Stimulated activated naive CD4-positive, alpha-beta T cell (primary cell): ENCODE results near the gene VSIG10L.

Source experiments
- DNase-seq, 6 experiments: peaks; one replicate each; lab custom pipeline; 2025; lab: John Stamatoyannopoulos, UW

Gene VSIG10L

DNA sequence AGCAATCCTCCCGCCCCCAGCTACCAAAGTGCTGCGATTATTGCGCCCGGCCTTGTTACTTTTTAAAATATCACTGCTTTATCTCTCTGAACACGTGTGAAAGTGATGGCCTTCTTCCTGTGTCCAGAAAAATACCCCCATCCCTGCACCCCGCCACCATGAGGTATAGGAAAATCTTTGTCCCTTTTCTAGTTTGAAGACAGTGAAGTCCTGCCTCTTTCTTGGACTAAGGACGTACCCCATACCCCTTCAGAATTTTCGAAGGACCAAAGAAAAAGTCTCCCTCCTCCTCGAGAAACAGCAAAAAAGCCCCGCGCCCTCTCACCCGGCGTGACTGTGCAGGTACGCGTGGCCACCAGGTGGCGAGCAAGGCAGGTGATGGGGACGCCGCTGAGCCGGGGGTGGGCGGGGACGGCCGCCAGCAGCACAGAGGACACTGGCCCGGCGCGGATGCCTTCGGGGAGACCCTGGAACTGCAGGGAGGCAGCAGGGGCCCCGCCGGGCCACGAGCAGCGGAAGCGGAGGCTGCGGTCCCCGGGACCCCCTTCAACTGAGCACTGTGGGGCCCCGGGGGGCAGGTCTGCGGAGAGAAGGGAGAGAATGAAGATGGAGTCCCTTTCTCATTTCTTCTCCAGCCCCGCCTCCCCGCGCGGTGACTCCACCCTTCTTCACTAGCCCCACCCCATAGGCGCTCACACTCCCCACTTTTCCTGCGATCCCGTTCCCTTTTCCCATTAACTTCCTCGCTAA is 3.2 kb downstream of the VSIG10L start:
- DNase-seq = peak; percentile 66 to 91 (median 78)

DNA sequence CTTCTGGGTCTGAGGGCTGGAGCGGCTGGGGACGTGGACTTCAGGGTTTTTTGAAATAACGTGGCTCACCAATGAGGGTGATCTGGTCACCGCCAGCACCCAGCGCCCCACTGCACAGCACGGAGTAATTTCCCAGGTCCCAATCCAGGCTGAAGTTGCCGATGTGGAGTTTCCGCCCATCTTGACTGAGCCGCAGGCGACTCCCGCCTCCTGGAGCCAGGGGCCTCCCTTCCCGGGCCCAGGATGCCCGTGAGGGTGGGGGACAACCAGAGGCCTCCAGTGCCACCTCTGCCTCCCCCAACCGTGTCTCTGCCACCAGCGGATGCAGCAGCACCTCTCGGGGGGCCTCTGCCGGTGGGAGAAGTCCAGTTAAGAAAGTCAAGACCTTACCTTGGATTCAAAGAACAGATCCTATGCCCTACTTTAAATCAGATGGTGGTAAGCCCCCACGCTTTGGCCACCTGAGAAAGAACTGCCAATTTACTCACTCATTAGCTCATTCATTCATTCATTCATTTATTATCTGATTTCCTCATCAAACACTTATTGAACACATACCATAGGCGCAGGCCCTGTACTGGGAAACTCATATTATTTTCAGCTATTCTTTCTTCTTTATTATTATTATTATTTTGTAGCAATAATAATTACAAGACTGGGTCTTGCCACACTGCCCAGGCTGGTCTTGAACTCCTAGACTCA is 3.9 kb downstream of the VSIG10L start:
- no peak for DNase-seq

DNA sequence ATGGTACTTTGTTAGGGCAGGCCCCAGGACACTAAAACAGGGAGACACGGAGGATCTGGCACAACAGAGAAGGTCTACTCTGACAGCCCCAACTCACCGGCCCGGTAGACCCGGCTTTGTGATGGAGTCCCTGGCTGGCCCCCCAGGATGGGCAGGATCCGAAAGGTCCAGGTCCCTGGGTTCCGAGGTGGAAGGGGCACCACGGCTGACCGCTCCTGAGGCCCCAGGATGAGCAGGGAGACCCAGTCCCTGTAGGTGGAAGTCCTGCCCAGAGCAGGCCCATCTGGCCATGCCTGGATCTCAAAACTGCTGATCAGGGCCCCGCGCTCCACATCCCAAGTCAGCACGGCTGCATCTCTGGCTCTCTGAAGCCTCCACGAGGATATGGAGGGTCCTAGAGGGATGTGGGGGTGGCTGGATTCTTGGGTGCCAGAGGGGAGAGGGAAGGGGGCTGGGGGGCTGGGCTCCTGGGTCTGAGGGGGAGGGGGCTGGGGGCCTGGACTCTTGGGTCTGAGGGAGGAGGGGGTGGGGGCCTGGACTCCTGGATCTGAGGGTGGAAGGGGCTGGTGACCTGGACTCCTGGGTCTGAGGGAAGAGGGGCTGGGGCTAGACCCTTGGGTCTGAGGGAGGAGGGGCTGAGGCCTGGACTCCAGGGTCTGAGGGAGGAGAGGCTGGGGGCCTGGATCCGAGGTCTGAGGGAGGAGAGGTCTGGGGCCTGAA is 4.6 kb downstream of the VSIG10L start:
- no peak for DNase-seq

DNA sequence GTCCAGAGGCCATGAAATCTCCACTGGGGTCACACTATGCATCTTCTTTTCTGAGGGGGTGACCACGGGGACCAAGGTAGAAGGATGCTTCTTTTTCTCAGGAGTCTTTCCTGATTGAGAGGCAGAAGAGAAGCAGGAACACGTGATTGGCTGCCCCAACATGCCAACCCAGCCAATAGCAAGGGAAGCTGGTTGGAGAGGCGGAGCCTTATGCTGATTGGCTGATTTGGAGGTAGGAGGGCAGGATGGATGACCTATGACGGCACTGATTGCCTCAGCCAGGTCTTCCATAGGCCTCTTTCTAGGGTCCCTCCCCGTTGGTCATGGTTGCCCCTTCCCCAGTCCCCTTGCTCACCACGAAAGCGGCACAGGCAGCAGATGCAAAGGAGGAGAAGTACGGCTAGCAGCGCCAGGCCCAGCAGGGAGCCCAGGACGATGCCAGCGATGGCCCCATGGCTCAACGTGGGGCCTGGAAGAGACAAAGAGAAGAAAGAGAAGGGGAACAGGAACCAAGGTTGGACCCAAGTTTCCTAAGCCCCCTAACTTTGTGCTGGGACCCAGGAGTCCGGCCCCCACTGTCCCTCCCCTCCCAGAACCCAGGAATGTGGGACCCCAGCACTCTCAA is 8.0 kb downstream of the VSIG10L start:
- DNase-seq = no peak

DNA sequence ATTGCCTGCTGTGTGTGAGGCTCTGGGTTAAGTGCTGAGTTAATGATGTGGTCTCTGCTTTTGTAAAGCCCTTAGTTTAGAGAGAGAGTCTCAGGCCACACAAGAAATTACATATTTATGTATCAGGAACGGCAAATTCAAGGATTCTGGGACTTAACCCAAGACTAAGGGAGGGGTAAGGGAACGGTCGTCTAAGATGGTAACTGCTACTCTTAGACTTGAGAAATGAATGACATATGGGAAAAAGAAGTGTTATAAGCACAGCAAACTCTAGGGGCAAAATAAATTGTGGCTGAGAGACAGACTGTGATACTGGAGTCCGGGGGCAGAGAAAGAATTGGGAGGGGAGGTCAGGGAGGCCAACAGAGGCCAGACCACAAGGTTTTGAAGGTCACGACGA is 10.2 kb downstream of the VSIG10L start:
- DNase-seq = no peak

DNA sequence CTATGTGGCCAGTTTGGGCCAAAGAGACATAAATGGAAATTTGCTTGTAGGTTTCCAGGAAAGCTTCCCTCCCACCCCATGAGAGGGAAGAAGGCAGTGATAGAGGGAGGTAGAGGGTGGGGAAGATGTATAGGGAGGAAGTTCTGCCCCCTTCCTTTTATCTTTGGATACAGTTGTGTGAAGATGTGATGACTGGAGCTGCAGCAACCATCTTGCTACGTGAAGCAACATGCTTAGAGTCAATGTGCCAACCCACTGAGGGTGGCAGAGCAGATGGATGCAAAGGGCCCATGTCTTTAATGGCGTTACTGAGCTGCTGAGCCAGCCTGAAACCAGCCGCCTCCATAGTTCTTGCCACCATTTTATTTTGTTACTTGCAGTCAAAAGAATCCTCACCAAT is 10.7 kb downstream of the VSIG10L start:
- no peak for DNase-seq

DNA sequence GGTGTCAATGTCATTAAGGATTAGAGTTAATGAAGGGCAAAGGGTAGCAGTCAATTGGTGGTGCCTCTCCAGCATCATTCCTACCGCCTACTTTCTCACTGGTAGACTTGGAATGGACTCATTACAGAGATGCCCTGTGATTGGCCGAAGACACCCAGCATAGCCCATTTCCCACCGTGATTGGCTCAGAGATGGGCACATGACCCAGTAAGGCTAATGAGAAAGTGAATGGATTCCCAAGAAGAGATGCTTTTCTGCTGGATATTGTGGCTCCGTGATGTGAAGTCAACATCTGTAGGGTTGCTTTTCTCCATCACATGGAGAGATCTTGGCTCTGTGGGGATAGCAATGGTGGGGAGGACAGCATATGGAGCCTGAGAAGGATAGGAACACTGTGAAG is 11.6 kb downstream of the VSIG10L start:
- no peak for DNase-seq

DNA sequence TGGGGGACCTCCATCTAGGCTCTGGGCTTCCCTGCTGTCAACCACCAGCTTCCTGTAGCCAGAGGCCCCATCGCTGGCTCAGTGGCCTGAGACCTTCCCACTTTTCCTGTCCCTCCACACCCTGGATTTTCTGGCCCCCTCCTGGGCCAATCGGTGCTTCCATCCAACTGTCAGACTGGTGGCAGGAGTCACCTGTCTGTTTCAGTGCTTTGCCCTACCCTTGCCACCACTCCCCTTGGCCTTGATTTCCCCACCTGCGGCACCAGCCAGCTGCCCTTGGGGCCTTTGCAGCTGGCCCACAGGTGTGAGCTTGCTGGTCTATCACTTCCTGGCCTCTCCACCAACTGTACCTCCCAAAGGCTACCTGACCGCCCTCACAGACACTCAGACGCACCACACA is 12.5 kb downstream of the VSIG10L start:
- no peak for DNase-seq

DNA sequence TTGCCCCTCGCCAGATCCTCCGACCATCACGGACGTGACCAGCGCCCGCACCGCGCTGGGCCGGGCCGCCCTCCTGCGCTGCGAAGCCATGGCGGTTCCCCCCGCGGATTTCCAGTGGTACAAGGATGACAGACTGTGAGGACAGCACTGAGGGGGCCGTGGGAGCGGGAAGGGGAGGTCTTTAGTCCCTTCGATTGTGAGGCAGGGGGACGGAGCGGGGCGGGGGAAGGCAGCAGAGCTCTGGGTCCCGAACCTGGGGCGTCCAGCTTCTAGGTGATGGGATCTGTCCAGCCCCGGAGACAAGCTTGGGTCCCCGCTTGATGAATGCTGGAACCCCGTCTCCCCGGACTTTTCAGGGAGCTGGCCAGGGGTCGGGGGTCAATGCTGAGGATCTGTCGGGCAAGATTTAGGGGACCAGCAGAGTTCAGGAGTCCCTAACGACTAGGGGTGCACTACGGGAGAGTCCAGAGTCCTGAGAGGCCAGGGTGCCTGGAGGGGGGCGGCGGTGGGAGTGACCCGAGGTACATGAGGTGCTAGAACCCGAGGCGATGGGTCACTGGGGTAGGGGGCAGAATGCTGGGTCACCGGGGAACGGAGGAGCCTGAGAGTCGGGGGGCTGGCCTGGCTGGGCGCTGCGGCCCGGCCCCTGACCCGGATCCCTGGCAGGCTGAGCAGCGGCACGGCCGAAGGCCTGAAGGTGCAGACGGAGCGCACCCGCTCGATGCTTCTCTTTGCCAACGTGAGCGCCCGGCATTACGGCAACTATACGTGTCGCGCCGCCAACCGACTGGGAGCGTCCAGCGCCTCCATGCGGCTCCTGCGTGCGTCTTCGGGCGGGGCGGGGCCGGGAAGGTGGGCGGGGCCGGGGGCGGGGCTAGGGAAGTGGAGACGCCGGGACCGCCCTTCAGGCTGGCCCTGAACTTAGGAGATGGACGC is 14.6 kb downstream of the VSIG10L start:
- DNase-seq = peak in 5 of 6 experiments; percentile 8 to 30 (median 23)

DNA sequence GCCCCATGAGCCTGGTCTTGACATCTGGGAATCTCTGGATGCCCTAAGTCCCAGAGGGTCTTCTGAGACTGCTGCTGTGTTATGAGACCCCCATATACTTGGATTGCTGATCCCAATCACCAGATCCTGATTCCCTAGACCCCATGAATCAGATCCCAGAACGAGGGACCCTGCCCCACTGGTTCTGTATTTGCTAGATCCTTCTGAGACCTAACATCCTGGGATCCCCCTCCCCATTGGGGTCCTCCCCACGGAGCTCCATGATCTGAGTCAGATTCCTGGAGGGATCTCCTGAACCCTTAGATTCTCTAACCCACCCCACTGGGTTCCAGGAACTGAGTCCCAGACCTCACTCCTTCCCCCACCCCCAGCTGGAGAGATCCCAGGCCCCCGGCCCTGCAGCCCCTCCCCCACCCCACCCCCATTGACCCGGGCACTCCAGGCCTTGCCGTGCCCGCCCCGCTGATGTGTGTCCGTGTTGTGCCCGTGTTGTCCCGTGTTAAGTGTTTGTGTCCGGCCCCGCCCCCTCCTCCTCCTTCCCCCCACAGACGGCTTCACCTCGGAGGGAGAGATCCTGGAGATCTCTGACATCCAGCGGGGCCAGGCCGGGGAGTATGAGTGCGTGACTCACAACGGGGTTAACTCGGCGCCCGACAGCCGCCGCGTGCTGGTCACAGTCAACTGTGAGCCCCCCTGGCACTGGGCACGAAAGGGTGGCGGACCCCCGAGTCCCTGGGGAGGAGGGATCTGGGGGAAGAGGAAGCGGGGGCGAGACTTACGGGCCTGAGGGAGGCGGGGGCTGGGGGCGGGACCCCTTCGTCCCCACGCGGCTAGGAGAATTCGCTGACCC is 15.5 kb downstream of the VSIG10L start:
- DNase-seq = no peak

DNA sequence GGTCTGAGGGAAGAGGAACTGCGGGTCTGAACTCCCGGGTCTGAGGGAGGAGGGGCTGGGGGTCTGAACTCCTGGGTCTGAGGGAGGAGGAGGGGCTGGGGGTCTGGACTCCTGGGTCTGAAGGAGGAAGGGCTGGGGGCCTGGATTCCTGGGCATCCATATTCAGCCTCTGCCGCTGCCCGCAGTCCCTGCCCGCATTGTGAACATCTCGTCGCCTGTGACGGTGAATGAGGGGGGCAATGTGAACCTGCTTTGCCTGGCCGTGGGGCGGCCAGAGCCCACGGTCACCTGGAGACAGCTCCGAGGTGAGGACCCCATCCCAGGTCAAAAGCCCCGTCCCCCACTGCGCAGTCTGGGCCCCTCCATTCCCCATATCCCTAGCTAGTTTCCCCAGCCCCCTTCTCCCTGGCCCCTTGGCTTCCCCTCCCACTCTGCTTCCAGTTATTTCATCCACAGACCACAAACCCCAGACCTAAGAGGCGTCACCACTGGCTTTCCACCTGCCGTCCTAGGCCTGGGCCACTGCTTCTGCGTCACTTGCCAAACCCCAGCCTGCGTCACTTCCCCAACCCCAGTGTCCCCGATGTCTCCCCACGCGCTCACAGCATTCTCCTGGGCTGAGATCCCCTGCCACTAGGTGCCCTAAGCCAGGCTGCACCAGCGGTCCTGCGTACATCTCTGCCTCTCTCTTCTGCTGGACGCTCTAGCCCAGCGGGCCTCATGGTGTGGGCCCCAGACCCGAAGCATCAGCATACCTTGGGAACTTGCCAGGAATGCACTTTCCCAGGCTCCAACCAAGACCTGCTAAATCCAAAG is 16.6 kb downstream of the VSIG10L start:
- no peak for DNase-seq

DNA sequence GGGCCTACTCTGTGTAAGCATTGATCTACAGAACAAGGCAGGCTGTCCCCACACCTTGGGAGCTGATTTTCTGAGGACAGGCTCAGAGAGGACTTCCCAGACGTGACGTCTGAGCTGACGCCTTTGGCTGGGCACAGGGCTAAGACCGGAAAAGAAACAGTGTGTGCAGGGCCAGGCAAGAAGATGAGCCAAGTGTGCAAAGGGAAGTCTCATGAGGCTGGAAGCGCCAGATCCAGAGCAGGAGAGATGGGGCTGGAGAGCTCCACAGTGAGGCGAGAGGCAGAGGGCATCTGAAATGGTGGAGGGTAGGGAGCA is 17.8 kb downstream of the VSIG10L start:
- no peak for DNase-seq

DNA sequence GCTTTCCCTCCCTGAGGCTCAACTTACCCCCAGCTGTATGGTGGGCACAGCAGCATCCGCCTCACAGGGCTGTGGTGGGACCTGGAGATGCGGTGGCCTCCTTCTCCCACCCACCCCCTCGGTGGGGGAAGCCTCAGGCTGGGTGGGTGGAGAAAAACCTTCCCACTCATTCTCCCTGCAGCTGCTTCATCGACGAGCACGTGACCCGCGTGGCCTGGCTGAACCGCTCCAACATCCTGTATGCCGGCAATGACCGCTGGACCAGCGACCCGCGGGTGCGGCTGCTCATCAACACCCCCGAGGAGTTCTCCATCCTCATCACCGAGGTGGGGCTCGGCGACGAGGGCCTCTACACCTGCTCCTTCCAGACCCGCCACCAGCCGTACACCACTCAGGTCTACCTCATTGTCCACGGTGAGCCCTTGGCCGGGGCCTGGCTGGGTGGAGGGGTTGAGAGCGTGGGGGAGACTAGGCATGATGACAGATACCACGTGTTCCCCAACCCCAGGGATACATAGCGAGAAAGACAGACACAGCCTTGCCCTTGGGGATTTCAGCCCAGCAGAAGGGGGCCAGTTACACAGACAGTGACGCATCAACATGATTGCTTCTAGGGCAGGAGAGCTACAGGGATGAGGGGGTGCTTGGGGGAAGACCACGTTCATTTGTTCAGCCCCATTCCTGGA is 18.3 kb downstream of the VSIG10L start:
- DNase-seq = no peak

DNA sequence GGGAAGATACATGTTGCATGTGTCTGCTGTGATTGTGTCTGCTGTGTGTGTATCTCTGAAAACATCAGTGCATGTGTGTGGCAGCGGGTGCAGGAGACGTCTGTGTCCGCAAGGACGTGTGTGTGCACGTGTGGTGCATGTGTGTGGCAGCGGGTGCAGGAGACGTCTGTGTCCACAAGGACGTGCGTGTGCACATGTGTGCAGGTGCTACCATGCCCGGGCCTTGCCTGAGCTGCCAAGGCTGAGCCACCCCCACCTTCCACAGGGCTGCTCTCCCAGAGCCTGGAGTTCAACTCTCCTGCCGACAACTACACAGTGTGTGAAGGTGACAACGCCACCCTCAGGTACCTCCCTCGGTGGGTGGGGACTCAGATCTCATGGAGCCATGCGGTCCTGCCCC is 20.1 kb downstream of the VSIG10L start:
- DNase-seq = no peak

DNA sequence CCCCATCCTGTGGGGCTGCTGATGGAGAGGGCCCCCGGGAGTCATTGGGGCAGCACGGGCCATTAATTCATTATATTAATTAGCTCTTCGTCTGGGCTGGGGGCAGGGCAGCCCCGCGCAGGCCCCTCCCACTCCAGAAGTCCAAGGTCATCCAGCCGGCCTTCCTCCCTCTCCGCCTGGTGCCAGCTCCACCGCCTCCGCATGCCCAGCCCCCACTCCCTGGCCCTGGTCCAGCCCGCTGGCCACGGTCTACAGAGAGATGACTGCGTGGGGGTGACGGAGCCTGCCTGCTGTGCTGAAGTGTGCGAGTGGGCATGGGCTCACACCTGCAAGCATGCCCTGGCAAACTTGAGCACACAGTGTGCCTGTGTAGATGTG is 21.7 kb downstream of the VSIG10L start:
- no peak for DNase-seq

DNA sequence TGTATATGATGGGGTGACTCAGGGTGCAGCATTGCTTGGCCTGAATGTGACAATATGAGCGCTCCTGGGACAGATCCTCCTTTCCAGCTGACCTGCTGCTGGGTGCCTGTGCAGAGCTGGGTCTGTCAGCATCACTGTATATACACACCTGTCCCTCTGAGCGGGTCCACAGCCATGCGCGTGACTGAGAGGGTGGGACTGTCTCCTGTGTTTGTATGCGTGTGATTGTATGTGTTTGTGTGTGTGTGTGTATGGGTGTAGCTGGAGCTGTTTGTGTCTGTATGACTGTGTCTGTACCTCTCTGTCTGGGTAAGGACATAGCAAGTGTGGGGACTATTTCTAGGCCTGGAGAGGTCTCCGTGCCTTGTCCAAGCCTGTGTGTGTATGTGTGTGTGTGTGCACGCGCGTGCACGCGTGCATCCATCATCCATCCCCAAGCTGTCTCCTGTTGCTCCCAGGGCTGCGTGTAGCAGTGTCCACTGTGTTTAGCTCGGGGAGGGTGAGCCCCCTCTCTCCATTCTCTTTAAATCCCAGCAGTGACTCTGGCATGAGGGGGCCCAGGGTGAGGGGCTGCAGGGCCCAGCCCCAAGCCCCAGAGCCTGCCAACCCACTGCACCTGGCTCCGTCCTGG is 22.2 kb downstream of the VSIG10L start:
- no peak for DNase-seq

DNA sequence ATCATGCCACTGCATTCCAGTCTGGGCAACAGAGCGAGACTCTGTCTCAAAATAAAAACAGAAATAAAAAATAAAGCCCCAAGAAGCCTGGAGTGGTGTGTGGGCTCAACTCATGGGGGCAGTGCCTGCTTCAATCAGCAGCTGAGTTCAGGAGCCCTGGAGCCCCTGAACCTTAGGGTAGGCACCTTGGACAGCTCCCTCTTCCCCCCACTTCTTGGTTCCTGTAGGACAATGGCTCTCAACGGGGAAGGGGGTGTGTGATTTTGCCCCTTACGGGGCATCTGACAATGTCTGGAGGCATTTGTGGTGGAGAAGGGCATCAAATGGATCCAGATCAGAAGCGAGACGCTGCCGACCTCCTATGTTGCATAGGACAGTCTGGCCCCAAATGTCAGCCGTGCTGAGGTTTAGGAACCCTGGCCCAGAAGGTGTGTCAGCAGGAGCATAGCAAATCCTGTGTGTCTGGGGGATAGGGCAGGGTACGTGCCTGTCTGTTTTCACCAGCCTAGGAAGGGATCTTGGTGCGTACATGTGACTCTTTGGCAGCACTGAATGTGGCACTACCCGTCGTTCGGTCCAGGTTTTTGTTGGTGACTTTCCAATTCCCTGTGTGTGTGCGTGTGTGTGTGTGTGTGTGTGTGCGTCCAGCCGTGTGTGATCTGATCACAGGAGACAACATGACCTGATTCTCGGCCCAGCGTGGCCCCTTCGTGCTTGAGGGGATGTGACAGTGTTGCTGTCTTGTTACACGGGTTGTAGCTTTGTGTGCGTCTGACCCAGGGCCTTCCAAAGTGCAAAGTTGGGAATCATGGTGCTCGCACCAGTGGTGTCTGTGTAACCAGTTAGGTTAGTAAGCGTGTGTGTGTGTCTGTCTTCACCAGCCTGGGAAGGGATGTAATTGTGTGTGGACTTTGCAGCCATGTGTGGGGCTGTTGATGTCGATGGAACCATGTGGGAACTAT is 23.0 kb downstream of the VSIG10L start:
- DNase-seq = no peak

DNA sequence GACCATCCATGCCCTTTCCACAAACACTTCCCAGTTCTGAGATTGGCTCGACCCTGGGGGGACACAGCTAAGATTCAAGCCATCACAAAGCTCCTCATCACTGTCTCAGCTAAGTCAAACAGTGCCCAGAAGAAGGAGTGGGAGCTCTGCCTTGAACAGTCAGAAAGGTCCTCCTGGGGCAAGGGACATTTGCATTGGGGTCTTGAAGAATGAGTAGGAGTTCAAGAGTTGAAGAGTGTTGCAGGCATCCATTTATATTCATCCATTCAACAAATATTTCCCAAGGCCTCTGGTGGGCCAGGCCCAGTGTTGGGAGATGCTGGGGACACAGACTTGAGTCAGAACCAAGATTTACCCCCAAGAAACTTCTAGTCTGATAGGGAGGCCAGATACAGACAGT is 24.0 kb downstream of the VSIG10L start:
- DNase-seq = no peak
